Measurements from ENCODE around the gene TCFL5.

TCFL5 gene

DNA sequence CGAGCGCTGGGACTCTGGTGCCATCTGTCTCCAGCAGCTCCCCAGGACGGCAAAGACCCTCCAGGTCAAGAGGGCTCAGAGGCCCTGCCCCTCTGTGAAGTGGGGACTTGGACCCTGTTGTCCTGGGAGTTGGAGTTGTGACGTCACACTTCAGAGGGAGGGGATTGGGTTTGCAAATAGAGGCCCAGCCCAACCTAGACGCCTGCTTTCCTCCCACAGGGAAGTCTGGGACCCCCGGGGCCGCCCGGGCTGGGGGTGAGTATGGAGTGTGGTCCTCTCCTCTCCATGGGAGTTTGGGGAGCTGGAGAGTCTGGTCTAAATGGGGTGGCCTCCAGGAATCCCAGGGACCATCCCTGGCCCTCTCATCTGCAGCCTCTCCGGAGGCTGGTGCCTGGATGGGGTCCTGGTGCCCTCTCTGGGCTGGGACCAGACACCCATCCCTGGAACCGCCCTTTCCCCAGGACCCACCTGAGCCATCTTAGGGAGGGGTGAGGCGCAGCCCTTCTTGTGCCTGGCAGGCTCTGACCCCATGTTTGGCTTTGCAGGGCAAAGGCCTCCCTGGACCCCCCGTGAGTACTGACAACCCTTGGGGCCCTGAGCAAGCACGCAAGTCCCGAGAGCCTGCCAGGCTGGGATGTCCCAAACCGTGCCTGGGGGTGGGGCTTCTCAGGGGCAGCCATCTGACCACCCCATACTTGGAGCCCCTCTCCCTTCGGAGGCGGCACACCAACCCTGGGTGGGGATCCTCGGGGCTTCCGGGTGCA is 40.5 kb downstream of the TCFL5 start:
- no peak for DNase-seq

- DNase-seq: no peak
These were observed 41.2 kb downstream of the TCFL5 start for GRCh38 chr20:62820208-62820961.

DNA sequence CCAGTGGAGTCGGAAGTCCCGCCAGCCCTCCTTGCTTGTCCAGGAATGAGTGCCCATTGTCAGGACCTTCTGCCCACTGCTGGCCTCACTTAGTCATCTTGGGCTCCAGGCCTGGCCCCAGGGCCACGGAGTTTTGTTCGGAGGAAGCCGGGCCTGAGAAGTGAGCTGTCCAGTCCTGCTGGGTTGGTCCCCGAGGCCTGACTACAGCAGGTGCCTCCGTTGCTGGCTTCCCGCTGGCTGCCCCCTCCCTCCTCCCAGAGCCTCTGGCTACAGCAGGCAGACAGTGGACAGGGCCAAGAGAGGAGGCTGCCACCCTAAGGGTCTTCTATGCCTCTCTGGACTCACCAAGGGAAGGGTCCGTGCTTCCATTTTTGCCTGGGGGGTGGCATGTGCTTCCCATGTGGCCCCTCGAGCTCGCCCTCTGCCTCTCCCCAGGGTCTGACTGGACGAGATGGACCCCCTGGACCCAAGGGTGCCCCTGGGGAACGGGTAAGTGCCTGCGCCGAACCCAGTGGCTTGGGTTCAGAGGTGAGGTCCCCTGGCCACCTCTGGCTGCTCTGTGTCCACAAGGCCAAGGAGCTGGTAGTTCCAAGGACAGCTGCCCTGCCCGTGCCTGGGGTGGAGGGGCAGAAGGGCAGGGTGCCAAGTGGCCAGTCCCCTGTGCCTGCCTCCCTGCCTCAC is 42.0 kb downstream of the TCFL5 start:
- no peak for DNase-seq

DNA sequence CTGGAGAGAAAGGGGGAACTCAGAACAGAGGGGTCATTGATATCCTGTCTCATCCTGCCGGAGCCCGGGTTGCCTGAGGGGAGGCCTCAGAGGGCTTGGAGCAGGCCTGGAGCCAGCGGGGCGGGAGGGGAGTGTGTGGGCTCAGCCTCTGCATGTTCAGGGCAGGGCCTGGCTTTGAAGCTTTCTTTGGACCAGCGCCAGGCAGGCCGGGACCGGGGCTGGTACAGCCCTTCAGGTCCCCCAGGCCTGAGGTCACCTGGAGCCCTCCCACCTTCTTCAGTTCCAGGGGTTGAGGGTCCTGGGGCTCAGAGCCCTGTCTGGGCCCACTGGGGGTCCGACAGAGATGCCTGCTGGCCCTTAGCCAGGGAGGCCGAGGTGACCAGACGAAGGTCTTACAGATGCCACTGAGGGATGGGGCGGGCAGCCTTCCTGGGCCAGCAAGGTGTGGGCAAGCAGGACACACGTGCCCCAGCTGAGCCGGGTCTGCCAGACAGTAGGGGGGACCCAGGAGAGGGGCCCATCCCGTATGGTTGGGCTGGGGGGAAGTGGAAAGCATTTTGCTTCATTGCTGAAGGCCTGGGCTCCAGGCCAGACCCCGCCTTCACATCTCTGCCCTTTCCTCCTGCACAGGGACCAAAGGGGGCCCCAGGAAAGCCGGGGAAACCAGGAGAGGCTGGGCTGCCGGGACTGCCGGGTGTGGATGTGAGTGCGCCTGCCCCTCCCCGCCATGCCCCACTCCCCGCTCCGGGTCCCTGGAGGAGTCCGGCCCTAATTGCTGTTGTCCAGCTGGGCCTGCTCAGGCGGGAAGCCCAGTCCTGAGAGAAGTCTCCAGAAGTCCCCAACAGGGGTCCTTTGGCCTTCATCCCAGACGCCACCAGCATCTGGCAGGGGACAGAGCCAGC is 42.8 kb downstream of the TCFL5 start:
- DNase-seq: peak; percentile 78

DNA sequence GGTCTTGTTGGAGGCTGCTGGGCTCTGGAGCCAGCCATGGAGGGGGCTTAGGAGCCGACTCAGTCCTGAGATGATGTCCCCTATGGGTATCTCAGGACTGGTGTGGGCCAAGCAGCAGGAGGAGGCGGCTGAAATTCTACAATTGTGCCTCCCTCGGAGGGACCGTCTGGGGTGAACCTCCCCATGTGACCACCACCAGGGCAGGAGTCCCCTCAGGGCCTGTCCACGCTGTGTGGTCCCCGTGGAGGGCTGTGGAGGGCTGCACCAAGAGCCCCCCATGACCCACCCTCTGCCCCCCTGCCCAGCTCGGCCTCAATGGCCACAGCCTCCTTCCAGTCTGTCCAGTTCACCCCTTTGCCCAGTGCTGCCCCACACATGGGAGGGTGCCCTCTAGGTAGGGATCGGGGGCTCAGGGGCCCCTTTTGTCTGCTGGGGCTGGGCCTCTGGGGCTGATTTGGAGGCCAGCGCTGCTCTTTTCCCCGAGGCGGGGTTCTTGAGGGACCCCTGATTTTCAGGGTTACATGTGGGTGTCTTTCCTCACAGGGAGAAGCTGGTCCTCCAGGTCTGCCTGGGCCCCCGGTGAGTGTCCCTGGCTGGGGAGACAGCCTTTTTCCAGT is 43.5 kb downstream of the TCFL5 start:
- no peak for DNase-seq

DNA sequence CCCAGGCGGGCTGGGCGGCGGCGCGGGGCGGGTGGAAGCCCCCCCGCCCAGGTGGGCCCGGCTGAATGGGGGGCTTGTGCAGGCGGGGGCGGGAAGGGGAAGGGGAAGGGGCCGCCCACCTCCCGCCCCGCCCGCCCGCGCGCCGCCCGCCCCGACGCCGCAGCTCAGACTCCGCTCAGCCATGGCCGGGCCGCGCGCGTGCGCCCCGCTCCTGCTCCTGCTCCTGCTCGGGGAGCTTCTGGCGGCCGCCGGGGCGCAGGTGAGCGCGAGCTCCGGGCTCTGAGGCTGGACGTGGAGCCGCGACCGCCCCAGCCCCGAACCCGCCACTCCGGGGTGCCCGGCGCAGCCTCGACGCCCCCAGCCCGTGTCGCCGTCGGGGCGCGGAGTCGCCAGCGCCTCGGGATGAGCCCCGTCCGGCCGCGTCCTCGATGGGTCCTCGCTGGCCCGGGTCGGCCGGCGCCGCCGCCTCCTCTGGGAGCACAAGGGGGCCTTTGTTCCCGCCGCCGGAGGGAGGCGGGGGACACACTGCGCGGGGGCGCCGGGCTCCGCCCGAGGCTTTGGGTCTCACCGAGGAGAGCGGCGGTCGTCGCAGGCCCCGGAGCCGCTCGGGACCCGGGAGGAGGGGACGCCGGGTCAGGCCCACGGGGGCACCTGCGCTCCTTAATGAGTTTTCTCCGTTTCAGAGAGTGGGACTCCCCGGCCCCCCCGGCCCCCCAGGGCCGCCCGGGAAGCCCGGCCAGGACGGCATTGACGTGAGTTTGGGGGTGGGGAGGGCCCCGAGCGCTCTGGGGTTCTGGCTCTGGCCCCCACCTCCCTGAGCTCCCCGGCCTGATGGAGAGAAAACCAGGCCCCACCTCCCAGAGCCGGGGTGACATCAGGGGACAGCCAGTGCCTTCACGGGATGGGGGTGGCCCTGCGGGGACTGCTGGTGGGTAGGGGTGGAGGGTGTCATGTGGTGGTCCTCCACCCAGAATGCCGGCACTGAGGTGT is 44.4 kb downstream of the TCFL5 start, which contains the start of gene COL9A3:
Gene COL9A3 (plus strand): TSS at position 167 of the 990 bp plus-strand sequence. CDS start 15 bp downstream, at position 182.
- DNase-seq: peak; percentile 71

GRCh38 chr20:62816031-62816883 is 45.4 kb downstream of the TCFL5 start:
- peak; percentile 82 for DNase-seq

DNA sequence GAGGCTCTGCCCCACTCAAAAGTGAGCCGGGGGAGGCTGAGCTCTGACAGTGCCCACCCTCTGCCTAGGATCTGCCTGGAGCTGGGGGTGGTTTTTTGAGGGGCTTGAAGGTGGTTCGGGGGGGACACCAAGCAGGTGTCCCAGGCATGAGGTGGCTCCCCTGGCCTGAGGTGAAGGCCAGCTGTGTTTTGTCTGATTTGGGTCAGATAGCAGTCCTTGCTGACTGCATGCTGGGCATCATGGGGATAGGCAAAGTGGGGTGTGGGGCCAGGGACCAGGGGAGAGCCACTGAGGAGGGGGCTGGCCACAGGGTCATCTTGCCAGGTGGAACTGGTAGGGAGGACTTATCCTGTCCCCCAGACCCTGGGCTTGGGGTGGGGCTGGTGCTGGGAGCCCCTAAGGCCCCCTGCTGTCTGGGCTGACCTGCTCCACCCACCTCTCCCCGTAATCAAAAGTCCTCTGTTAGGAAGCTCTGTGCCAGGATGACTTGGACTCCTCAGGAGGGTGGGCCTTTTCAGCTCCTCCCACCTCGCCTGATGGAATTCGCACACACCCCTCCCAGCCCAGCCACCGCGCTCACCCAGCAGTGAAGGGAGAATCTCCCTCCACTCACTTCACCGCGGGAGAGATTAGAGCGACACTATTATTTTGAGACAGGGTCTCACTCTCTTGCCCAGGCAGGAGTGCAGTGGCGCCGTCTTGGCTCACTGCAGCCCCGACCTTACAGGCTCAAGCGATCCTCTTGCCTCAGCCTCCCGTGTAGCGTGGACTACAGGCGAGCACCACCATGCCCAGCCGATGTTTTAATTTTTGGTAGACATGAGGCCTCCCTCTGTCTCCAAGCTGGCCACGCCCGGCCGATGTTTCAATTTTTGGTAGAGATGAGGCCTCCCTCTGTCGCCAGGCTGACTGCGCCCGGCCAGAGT is 46.3 kb downstream of the TCFL5 start:
- DNase-seq: peak; percentile 55

GRCh38 chr20:62814709-62815065 is 46.9 kb downstream of the TCFL5 start:
- DNase-seq: no peak

- no peak for DNase-seq
These were observed 47.4 kb downstream of the TCFL5 start for GRCh38 chr20:62814060-62814708.

GRCh38 chr20:62813588-62813987 is 48.0 kb downstream of the TCFL5 start:
- no peak for DNase-seq

DNA sequence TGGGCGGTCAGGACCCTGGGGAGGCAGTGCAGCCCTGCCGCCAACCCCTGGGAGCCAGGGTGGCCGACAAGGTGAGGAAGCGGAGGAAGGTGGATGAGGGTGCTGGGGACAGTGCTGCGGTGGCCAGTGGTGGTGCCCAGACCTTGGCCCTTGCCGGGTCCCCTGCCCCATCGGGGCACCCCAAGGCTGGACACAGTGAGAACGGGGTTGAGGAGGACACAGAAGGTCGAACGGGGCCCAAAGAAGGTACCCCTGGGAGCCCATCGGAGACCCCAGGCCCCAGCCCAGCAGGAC is 48.8 kb downstream of the TCFL5 start:
- DNase-seq: no peak

DNA sequence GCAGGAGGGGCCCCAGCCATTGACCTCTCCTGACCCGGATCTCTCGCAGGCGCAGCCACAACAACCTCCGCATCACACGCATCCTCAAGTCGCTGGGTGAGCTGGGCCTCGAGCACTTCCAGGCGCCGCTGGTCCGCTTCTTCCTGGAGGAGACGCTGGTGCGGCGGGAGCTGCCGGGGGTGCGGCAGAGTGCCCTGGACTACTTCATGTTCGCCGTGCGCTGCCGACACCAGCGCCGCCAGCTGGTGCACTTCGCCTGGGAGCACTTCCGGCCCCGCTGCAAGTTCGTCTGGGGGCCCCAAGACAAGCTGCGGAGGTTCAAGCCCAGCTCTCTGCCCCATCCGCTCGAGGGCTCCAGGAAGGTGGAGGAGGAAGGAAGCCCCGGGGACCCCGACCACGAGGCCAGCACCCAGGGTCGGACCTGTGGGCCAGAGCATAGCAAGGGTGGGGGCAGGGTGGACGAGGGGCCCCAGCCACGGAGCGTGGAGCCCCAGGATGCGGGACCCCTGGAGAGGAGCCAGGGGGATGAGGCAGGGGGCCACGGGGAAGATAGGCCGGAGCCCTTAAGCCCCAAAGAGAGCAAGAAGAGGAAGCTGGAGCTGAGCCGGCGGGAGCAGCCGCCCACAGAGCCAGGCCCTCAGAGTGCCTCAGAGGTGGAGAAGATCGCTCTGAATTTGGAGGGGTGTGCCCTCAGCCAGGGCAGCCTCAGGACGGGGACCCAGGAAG is 49.3 kb downstream of the TCFL5 start:
- no peak for DNase-seq

GRCh38 chr20:62811720-62812119 is 49.9 kb downstream of the TCFL5 start:
- no peak for DNase-seq

- DNase-seq: no peak
These were observed 50.3 kb downstream of the TCFL5 start for GRCh38 chr20:62811320-62811719.

- no peak for DNase-seq
These were observed 51.8 kb downstream of the TCFL5 start for GRCh38 chr20:62809530-62810428.

Data from eye (tissue), 1 donor.